Endodermal cell (in vitro differentiated cells): ENCODE measurements around the gene CHD5. TPM values are rescaled to one million over a fixed set of nuclear protein-coding genes. Genes with fewer than 3 reads are reported as not detected.

Experiments used
- DNase-seq: peaks from one replicate; pipeline ENCODE4 v3.0.0-alpha.2; 2017
- H3K27ac ChIP-seq: 2 replicates; pipeline ENCODE4 v1.5.1; 2013; ENCODE audit warnings: mild to moderate bottlenecking, low read depth, low read length, moderate library complexity
- H3K27me3 ChIP-seq: 2 replicates; pipeline ENCODE4 v1.6.1; 2013; ENCODE audit warnings: mild to moderate bottlenecking, low read length, moderate library complexity; ENCODE audit not compliant: insufficient read depth, control insufficient read depth, poor library complexity, severe bottlenecking
- H3K36me3 ChIP-seq: 2 replicates; pipeline ENCODE4 v1.7.0; 2013; ENCODE audit warnings: mild to moderate bottlenecking, low read length, moderate library complexity; ENCODE audit not compliant: control insufficient read depth, insufficient read depth
- H3K4me1 ChIP-seq: one replicate; pipeline ENCODE4 v1.7.0; 2013; ENCODE audit warnings: low read length; ENCODE audit not compliant: control insufficient read depth, insufficient read depth
- H3K4me3 ChIP-seq: 2 replicates; pipeline ENCODE4 v1.5.1; 2013; ENCODE audit warnings: mild to moderate bottlenecking, low read length, moderate library complexity
- H3K9ac ChIP-seq: 2 replicates; pipeline ENCODE4 v1.6.1; 2013; ENCODE audit warnings: mild to moderate bottlenecking, low read length, moderate library complexity; ENCODE audit not compliant: poor library complexity, severe bottlenecking; ENCODE audit errors: extremely low read depth
- H3K9me3 ChIP-seq: 2 replicates; pipeline ENCODE4 v1.6.1; 2013; ENCODE audit warnings: mild to moderate bottlenecking, low read length, moderate library complexity; ENCODE audit not compliant: control insufficient read depth
- H3K27ac Mint-ChIP-seq: 2 replicates; pipeline ENCODE4 v1.8.0; 2020; ENCODE audit warnings: mixed read lengths
- H3K27me3 Mint-ChIP-seq: 2 replicates; pipeline ENCODE4 v1.8.0; 2021; ENCODE audit warnings: mild to moderate bottlenecking, mixed read lengths; ENCODE audit not compliant: insufficient read depth
- H3K36me3 Mint-ChIP-seq: 2 replicates; pipeline ENCODE4 v1.8.0; 2020; ENCODE audit warnings: low read depth, mixed read lengths
- H3K4me1 Mint-ChIP-seq: 2 replicates; pipeline ENCODE4 v1.8.0; 2020; ENCODE audit warnings: mixed read lengths
- H3K4me3 Mint-ChIP-seq: 2 replicates; pipeline ENCODE4 v1.8.0; 2020; ENCODE audit warnings: mild to moderate bottlenecking, moderate library complexity, mixed read lengths
- H3K9me3 Mint-ChIP-seq: 2 replicates; pipeline ENCODE4 v1.8.0; 2020; ENCODE audit warnings: mild to moderate bottlenecking, mixed read lengths
- CTCF ChIP-seq: fragments of 200-600 bp; sonication (generic); conservative IDR thresholded peaks from 2 replicates; pipeline ENCODE4 v1.5.0; 2021; ENCODE audit warnings: antibody characterized with exemption, mild to moderate bottlenecking
- WGBS, 2 experiments: methylation state at CpG; one replicate each; pipeline versions ENCODE4 v1.1.5 to v1.1.7; 2013; ENCODE audit warnings: missing lambda C conversion rate in 2 of 2, mixed read lengths in 1 of 2; ENCODE audit not compliant: insufficient coverage in 1 of 2, insufficient read length in 1 of 2; 5-methylcytosine and 5-hydroxymethylcytosine counted together
- total RNA-seq, 2 donors: library from RNA; stranded (reverse); fragmentation: NEBNext Ultra II Directional in 1 of 2; extraction: Animal tissue kit (Norgen Biotek cat#: 25700) in 1 of 2; gene quantifications; 2 replicates in 1 of 2; 3 replicates in 1 of 2; pipeline ENCODE4 v1.2.1, GENCODE V29; 2021

The CHD5 gene
- total RNA-seq, 2 donors from 2014 or later: 0.40 to 0.69 TPM

- no peak overlapping the region for H3K9ac ChIP-seq
- H3K27me3 Mint-ChIP-seq: no peaks in the 10 kb centered on the region
- TF ChIP-seq CTCF: no peak
- no peaks in the 10 kb centered on the region for H3K36me3 ChIP-seq
- H3K27ac Mint-ChIP-seq: no peak overlapping the region
- no peak overlapping the region for H3K4me3 ChIP-seq
- DNase-seq: no peak
- peaks cover 5% of the 10 kb centered on the region for H3K9me3 Mint-ChIP-seq
- H3K4me1 ChIP-seq: no peaks in the 10 kb centered on the region
- H3K27me3 ChIP-seq: no peaks in the 10 kb centered on the region
- H3K9me3 ChIP-seq: no peaks in the 10 kb centered on the region
- no peaks in the 10 kb centered on the region for H3K36me3 Mint-ChIP-seq
- no peak overlapping the region for H3K27ac ChIP-seq
- H3K4me3 Mint-ChIP-seq: no peak overlapping the region
- whole genome bisulfite sequencing, 2 experiments: 93 to 97% methylated on average over 9 to 10 of the region's 10 CpGs
- H3K4me1 Mint-ChIP-seq: no peaks in the 10 kb centered on the region
Measured at GRCh38 chr1:6113116-6113515, 67.0 kb downstream of the CHD5 start.

GRCh38 chr1:6112690-6113005 is 67.5 kb downstream of the CHD5 start:
- H3K27ac Mint-ChIP-seq: no peak overlapping the region

GRCh38 chr1:6111991-6112689 is 68.0 kb downstream of the CHD5 start:
- DNase-seq: no peak
- H3K9ac ChIP-seq: no peak overlapping the region
- no peaks in the 10 kb centered on the region for H3K27me3 ChIP-seq
- 89 to 90% methylated on average over 10 to 13 of the region's 13 CpGs for WGBS, 2 experiments
- no peak overlapping the region for H3K4me3 Mint-ChIP-seq
- no peaks in the 10 kb centered on the region for H3K4me1 Mint-ChIP-seq
- H3K36me3 ChIP-seq: no peaks in the 10 kb centered on the region
- H3K27me3 Mint-ChIP-seq: no peaks in the 10 kb centered on the region
- H3K36me3 Mint-ChIP-seq: no peaks in the 10 kb centered on the region
- H3K4me3 ChIP-seq: no peak overlapping the region
- no peak overlapping the region for H3K27ac Mint-ChIP-seq
- H3K9me3 ChIP-seq: no peaks in the 10 kb centered on the region
- no peak overlapping the region for H3K27ac ChIP-seq
- peaks cover 5% of the 10 kb centered on the region for H3K9me3 Mint-ChIP-seq
- no peaks in the 10 kb centered on the region for H3K4me1 ChIP-seq
- no peak for TF ChIP-seq CTCF

More at GRCh38 chr1:6112690-6113005, 67.5 kb downstream of the CHD5 start:
- Histone ChIP-seq H3K27ac (no peak overlapping the region), H3K4me1 (no peaks in the 10 kb centered on the region), H3K9ac (no peak overlapping the region), H3K9me3 (no peaks in the 10 kb centered on the region), H3K36me3 (no peaks in the 10 kb centered on the region), H3K4me3 (no peak overlapping the region), H3K27me3 (no peaks in the 10 kb centered on the region)
- Mint-ChIP-seq H3K9me3 (peaks cover 5% of the 10 kb centered on the region), H3K27me3 (no peaks in the 10 kb centered on the region), H3K36me3 (no peaks in the 10 kb centered on the region), H3K4me3 (no peak overlapping the region), H3K4me1 (no peaks in the 10 kb centered on the region)
- WGBS, 2 experiments: 80 to 94% methylated on average over 1 to 5 of the region's 5 CpGs
- no peak for DNase-seq
- no peak for TF ChIP-seq CTCF
